Sciatic nerve (tissue), 2 donors: ENCODE data around the gene POLR2J3. TPM values are rescaled to one million over a fixed set of nuclear protein-coding genes. Genes with fewer than 3 reads are reported as not detected.
"Not testable (repeated sequence)": the region's sequence is repeated elsewhere in the genome, so short reads cannot be mapped to it uniquely, and the experiment has no call there.

Experiments
- ATAC-seq: fragments of 200-7000 bp; cut with Tn5 transposase; one replicate; pipeline ENCODE4 v1.9.1; 2020; ENCODE audit warnings: mild to moderate bottlenecking, moderate library complexity
- DNase-seq: peaks from one replicate; pipeline ENCODE4 v3.0.0-alpha.2; 2020; ENCODE audit warnings: low spot score
- intact Hi-C: fragments of 100-400 bp; cut with DNase I; formaldehyde crosslinking; loops from one replicate; pipeline ENCODE4 v1.14.2; 2022
- total RNA-seq: library from RNA; stranded (reverse); fragmentation: NEBNext Ultra II Directional; extraction: Animal tissue kit (Norgen Biotek cat#: 25700); gene quantifications from one replicate; pipeline ENCODE4 v1.2.1, GENCODE V29; 2021
- donor health status: DM: no; HTN: no; CAD: no.
- donor health status: DM: no; HTN: no; CAD: no.

POLR2J3 gene
- total RNA-seq, 1 donor from 2014 or later: 64.2 TPM

DNA sequence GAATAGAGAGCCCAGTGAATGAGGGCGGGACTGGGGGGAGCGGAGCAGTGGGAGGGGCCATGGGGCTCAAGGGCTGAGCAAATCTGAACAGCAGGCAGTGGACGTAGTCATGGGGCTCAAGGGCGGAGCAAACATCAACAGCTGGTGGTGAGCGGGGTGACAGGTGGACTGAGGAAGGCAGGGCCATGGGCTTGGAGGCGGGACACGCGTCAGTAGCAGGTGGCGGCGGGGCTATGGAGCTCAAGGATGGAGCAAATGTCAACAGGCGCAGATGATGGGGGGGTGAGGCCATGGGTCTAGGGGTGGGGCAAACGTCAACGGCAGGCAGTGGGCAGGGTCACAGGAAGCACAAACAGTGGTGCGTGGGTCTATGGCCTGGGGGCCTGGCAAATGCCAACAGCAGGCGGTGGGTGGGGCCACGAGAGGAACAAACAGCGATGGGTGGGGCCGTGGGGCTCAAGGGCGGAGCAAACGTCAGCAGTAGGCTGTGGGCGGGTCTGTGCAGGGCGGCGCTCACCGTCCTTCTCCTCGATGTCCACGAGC is 20.2 kb upstream of the POLR2J3 start:
- ATAC-seq: peak; percentile 88
- peak; percentile 68 for DNase-seq
- intact Hi-C loops: not testable (repeated sequence)

GRCh38 chr7:102589857-102590256 is 17.5 kb upstream of the POLR2J3 start:
- intact Hi-C loops, DNase-seq: not testable (repeated sequence)
- ATAC-seq: peak; percentile 37

DNA sequence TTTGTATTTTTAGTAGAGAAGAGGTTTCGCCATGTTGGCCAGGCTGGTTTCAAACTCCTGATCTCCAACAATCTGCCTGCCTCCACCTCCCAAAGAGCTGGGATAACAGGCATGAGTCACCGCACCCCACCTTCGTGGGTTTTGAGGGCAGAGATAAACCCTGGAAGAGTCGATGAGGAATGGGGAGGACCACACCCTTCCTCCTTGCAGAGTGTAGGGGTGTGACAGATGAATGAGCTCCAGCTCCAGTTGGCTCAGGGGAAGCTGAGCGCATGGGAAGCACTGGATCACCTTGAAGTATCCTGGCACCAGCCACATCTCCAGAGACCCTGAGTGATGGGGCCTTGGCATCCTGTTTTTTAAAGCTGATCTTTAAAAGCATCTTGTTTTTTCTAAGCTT is 11.1 kb upstream of the POLR2J3 start:
- DNase-seq, intact Hi-C loops, ATAC-seq: not testable (repeated sequence)

GRCh38 chr7:102581722-102582121 is 9.3 kb upstream of the POLR2J3 start:
- ATAC-seq: peak; percentile 5
- DNase-seq, intact Hi-C loops: not testable (repeated sequence)

DNA sequence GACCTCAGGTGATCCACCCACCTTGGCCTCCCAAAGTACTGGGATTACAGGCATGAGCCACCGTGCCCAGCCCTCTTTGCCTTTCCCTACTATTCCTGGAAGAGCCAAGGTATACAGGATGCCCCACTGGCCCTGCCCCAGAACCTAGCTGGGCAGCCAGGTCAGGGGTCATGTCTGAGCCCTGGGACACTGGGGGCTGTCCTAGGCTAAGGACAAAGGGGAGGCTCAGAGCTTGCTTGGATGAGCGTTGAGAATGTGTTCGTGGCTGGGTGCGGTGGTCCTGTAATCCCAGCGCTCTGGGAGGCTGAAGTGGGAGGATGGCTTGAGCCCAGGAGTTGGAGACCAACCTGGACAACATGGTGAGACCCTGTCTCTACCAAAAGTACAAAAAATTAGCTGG is 6.1 kb upstream of the POLR2J3 start:
- ATAC-seq (peak; percentile 20), DNase-seq (peak; percentile 56)
- intact Hi-C loops: not testable (repeated sequence)

- not testable (repeated sequence) for DNase-seq, ATAC-seq
Measured at GRCh38 chr7:102577315-102578240, 5.2 kb upstream of the POLR2J3 start.

DNA sequence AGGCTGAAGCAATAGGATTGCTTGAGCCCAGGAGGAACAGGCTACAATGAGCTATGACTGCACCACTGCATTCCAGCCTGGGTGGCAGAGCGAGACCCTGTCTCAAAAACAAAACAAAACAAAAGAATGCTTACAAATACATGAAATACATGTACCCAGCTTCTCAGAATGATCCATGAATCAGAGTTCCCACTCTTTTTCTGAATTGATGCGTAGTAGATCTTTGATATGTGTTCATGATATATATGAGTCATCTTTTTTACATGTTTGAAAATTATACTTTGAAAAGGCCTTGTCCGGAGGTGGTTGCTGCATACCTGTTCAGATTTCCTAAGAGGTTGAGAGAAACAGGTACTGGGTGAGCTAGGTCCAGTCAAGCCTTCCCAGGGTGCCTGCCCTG is 4.0 kb upstream of the POLR2J3 start:
- ATAC-seq, DNase-seq, intact Hi-C loops: not testable (repeated sequence)

More at GRCh38 chr7:102577315-102578240, 5.2 kb upstream of the POLR2J3 start:
- intact Hi-C loops: not testable (repeated sequence)

GRCh38 chr7:102574607-102575006 is 2.2 kb upstream of the POLR2J3 start:
- ATAC-seq, DNase-seq, intact Hi-C loops: not testable (repeated sequence)

DNA sequence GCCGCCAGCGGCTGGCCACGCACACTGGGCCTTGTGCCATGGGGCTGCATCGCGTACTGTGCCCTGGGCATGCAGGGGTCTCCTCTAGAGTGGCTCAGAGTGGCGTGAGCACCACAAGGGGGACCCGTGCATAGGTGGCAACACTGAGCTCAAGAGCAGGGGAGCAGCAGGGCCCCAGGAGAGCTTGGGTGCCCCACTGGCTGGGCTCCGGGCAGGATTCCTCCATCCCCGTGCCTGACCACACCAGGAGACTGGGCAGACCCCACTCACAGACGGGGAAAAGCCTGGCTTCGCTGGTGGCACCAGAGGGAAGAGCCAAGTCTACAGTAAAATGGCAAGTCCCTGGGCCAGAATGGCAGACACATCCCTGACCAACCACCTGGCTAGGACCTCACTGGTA is 3.8 kb downstream of the POLR2J3 start:
- ATAC-seq, intact Hi-C loops, DNase-seq: not testable (repeated sequence)

DNA sequence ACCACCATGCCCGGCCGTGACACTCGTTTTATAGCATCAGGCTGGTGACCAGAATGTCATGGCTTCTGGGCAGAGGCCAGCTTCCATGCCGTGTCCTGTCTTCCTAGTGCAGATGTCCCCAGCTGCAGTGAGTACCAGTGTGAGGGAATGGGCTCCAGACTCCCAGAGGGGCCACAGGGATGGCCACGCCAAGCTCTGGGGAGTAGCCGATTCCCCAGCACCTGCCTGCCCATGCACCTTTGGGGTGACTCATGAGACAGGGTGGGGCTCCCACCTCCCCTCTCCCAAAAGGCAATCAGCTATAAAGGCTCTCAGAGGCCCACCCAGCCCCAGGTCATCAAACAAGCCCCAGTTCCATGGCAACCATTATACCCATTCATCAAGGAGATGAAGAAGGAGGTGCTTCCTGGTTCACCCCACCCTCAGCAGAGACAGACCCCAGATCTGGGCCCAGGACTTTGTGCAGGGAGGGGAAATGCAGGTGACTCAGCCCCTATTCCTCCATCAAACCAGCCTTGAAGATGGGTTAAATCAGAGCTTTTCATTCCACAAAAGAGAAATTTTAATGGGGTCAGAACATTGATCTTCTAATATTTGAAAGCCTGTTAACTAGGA is 21.5 kb downstream of the POLR2J3 start, which contains the start of gene SPDYE2:
SPDYE2 (plus strand) TSS at position 419 of the 615 bp plus-strand sequence. CDS start 2,030 bp downstream, outside the sequence.
- peak; percentile 56 for ATAC-seq
- intact Hi-C loops, DNase-seq: not testable (repeated sequence)

- intact Hi-C loops, ATAC-seq: not testable (repeated sequence)
- peak; percentile 23 for DNase-seq
Measured at GRCh38 chr7:102546353-102546752, 26.0 kb downstream of the POLR2J3 start.

GRCh38 chr7:102545288-102545687 is 27.1 kb downstream of the POLR2J3 start:
- DNase-seq: peak; percentile 15

DNA sequence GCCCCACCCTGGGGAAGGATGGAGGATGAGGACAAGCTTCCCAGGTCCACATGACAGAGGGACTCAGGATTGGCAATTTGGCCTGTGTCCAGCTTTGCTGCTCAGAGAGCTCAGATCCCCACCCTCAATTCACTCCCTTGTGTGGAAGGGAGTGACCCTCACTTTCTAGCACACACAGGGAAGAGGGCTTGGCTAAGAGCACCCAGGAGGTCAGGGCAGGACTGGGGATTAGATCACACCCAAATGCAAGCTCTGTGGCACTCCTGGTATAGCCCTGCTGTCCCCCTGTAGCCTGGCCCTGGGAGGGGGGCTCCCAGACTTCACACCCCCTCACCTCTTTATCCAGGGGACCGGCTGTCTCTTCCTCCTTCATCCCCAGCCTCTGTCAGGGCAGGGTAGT is 28.0 kb downstream of the POLR2J3 start:
- DNase-seq, intact Hi-C loops: not testable (repeated sequence)
- peak; percentile 3 for ATAC-seq

More at GRCh38 chr7:102545288-102545687, 27.1 kb downstream of the POLR2J3 start:
- intact Hi-C loops, ATAC-seq: not testable (repeated sequence)

GRCh38 chr7:102543596-102543995 is 28.8 kb downstream of the POLR2J3 start, which contains the start of gene UPK3BL2:
Gene UPK3BL2 (minus strand): TSS chr7:102543696. CDS start chr7:102543636, 60 bp downstream.
- ATAC-seq, intact Hi-C loops, DNase-seq: not testable (repeated sequence)

DNA sequence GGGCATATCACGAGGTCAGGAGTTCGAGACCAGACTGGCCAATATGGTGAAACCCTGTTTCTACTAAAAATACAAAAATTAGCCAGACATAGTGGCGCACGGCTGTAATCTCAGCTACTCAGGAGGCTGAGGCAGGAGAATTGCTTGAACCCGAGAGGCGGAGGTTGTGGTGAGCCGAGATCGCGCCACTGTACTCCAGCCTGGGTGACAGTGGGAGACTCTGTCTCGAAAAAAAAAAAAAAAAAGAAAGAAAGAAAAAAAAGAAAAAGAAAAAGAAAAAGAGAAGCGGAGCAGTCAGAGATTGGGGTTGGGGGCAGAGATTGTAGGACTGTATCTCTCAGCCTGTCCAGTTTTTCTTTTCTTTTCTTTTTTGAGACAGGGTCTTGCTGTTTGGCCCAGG is 29.6 kb downstream of the POLR2J3 start:
- intact Hi-C loops, ATAC-seq, DNase-seq: not testable (repeated sequence)

GRCh38 chr7:102542083-102542482 is 30.3 kb downstream of the POLR2J3 start:
- peak; percentile 26 for DNase-seq
- intact Hi-C loops, ATAC-seq: not testable (repeated sequence)

GRCh38 chr7:102540604-102541003 is 31.8 kb downstream of the POLR2J3 start:
- intact Hi-C loops, ATAC-seq: not testable (repeated sequence)
- peak; percentile 28 for DNase-seq

DNA sequence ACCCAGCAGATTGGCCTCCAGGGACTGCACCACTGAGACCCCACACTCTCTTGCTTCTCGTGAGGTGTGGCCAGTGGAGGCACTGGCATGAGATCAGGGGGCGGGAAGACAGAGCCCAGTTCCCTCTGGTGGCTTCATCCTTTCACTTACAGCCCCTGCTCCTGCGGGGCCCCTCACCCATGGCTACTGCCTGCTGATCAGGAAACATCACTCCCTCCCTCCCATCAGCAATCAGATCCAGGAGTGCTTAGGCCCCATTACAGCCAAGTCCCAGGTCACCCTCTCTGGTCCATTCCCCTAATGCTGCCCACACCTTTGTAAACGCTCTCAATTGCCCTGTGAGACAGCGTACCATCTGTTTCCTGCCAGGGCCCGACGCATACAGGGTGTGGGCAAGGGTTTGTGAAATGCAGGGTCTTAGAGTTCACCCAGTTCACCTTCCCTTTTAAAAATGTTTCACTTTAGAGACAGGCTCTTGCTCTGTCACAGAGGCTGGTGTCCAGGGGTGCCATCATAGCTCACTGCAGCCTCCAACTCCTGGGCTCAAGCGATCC is 37.2 kb downstream of the POLR2J3 start:
- DNase-seq, intact Hi-C loops: not testable (repeated sequence)

GRCh38 chr7:102532127-102532526 is 40.3 kb downstream of the POLR2J3 start:
- intact Hi-C loops, ATAC-seq, DNase-seq: not testable (repeated sequence)

More for the DNA sequence above, 37.2 kb downstream of the POLR2J3 start:
- ATAC-seq: not testable (repeated sequence)
